Ishikawa (cell line): ENCODE measurements around the gene CCSER1.

Source experiments
- CEBPB ChIP-seq: IDR thresholded peaks from 2 replicates; pipeline ENCODE4 v1.6.1; 2012
- CREB1 ChIP-seq: IDR thresholded peaks from 2 replicates; pipeline ENCODE4 v1.6.1; 2012; ENCODE audit warnings: low read depth
- EGR1 ChIP-seq: IDR thresholded peaks from 2 replicates; pipeline ENCODE4 v1.6.1; 2012
- EP300 ChIP-seq: IDR thresholded peaks from 2 replicates; pipeline ENCODE4 v1.6.1; 2012; ENCODE audit warnings: borderline replicate concordance
- FOXM1 ChIP-seq: IDR thresholded peaks from 2 replicates; pipeline ENCODE4 v1.6.1; 2012; ENCODE audit warnings: low read depth, borderline replicate concordance
- MAX ChIP-seq: IDR thresholded peaks from 2 replicates; pipeline ENCODE4 v1.6.1; 2012
- NFIC ChIP-seq: IDR thresholded peaks from 2 replicates; pipeline ENCODE4 v1.6.1; 2012
- RAD21 ChIP-seq: IDR thresholded peaks from 2 replicates; pipeline ENCODE4 v1.6.1; 2012; ENCODE audit warnings: low read depth
- REST ChIP-seq: IDR thresholded peaks from 2 replicates; pipeline ENCODE4 v1.6.1; 2012; ENCODE audit warnings: low read depth, mild to moderate bottlenecking
- TAF1 ChIP-seq: IDR thresholded peaks from 2 replicates; pipeline ENCODE4 v1.6.1; 2012; ENCODE audit warnings: low read depth, mild to moderate bottlenecking
- TCF12 ChIP-seq: IDR thresholded peaks from 2 replicates; pipeline ENCODE4 v1.6.1; 2012; ENCODE audit warnings: low read depth
- TEAD4 ChIP-seq: IDR thresholded peaks from 2 replicates; pipeline ENCODE4 v1.6.1; 2012
- USF1 ChIP-seq: IDR thresholded peaks from 2 replicates; pipeline ENCODE4 v1.6.1; 2012
- YY1 ChIP-seq: IDR thresholded peaks from 2 replicates; pipeline ENCODE4 v1.6.1; 2012; ENCODE audit warnings: low read depth
- ZBTB7A ChIP-seq: IDR thresholded peaks from 2 replicates; pipeline ENCODE4 v1.6.1; 2012; ENCODE audit warnings: low read depth

CCSER1 gene

GRCh38 chr4:90660672-90661071 is 533.5 kb downstream of the CCSER1 start:
- no peak for TF ChIP-seq EGR1
- TF ChIP-seq NFIC, result no peak
- TF ChIP-seq YY1, result no peak
- no peak for TF ChIP-seq EP300
- TF ChIP-seq ZBTB7A, result no peak
- TF ChIP-seq FOXM1, result no peak
- 0 out of 2 replicates have a peak, but pooled peaks have one; percentile 20 for TF ChIP-seq CEBPB
- TF ChIP-seq CREB1, result no peak

GRCh38 chr4:90670183-90670582 is 543.0 kb downstream of the CCSER1 start:
- TF ChIP-seq EGR1 (no peak), TEAD4 (no peak), RAD21 (no peak), TAF1 (no peak), MAX (no peak), YY1 (no peak), CREB1 (no peak), CEBPB (no peak), ZBTB7A (no peak), FOXM1 (no peak), REST (no peak), TCF12 (no peak), NFIC (no peak), EP300 (no peak), USF1 (no peak)

- TF ChIP-seq CEBPB, result no peak
- no peak for TF ChIP-seq RAD21
- no peak for TF ChIP-seq MAX
- TF ChIP-seq EP300, result no peak
Observed at GRCh38 chr4:90689739-90690138, 562.5 kb downstream of the CCSER1 start.

GRCh38 chr4:90695411-90695810 is 568.2 kb downstream of the CCSER1 start:
- no peak for TF ChIP-seq CREB1

- TF ChIP-seq REST (no peak), MAX (no peak), CREB1 (no peak), USF1 (no peak), RAD21 (no peak), EP300 (no peak), NFIC (no peak), CEBPB (no peak), TAF1 (no peak), YY1 (no peak), EGR1 (no peak), FOXM1 (no peak)
Observed at GRCh38 chr4:90715242-90715641, 588.0 kb downstream of the CCSER1 start.

- no peak for TF ChIP-seq EGR1
- peak; percentile 51 for TF ChIP-seq TEAD4
- 0 out of 2 replicates have a peak, but pooled peaks have one; percentile 15 for TF ChIP-seq MAX
- peak; percentile 90 for TF ChIP-seq TCF12
- no peak for TF ChIP-seq YY1
- peak; percentile 74 for TF ChIP-seq EP300
- TF ChIP-seq ZBTB7A, result no peak
- TF ChIP-seq CEBPB, result no peak
- TF ChIP-seq USF1, result no peak
- no peak for TF ChIP-seq TAF1
- TF ChIP-seq FOXM1, result no peak; the same call in 1 of the 2 replicates
- no peak for TF ChIP-seq RAD21
- TF ChIP-seq CREB1, result no peak
- no peak for TF ChIP-seq REST
- TF ChIP-seq NFIC, result peak; percentile 87
Observed at GRCh38 chr4:90718931-90719330, 591.7 kb downstream of the CCSER1 start.
